IMR-90 (cell line): ENCODE data around the gene SEMA5A. TPM values are rescaled to one million over a fixed set of nuclear protein-coding genes. Genes with fewer than 3 reads are reported as not detected.

Experiments
- ATAC-seq: fragments of 200-7000 bp; cut with Tn5 transposase; 2 replicates; pipeline ENCODE4 v1.9.1; 2020; ENCODE audit warnings: low read depth, mild to moderate bottlenecking, moderate library complexity
- BruUV-seq: library from RNA; stranded (reverse); fragments of 400-500 nt; replicated peaks from 2 replicates; lab custom pipeline; 2021; lab: Mats Ljungman, UMichigan
- CTCF ChIA-PET: fragments of 300-600 bp; formaldehyde crosslinking; extraction: SDS; loops from one replicate; lab custom pipeline; 2021; ENCODE audit warnings: antibody characterized with exemption; lab: Yijun Ruan, JAX
- POLR2A ChIA-PET: fragments of 300-600 bp; sonication (Branson Sonifier 250); formaldehyde crosslinking; loops from one replicate; lab custom pipeline; 2022; ENCODE audit warnings: antibody characterized with exemption; ENCODE audit not compliant: unreplicated experiment; lab: Charles Lee
- DNase-seq: peaks from one replicate; pipeline ENCODE4 v3.0.0; 2013
- H2AFZ ChIP-seq: replicated peaks from 2 replicates; pipeline ENCODE3; 2013; ENCODE audit warnings: low read length, mild to moderate bottlenecking; ENCODE audit not compliant: poor library complexity
- H2AK5ac ChIP-seq: 2 replicates; pipeline ENCODE4 v1.6.1; 2013; ENCODE audit warnings: low read depth, low read length, inconsistent platforms
- H2AK9ac ChIP-seq: replicated peaks from 2 replicates; pipeline ENCODE3; 2013; ENCODE audit warnings: mild to moderate bottlenecking, low read depth, low read length, moderate library complexity; ENCODE audit not compliant: poor library complexity
- H2BK120ac ChIP-seq: 2 replicates; pipeline ENCODE4 v1.6.1; 2013; ENCODE audit warnings: low read depth, low read length, inconsistent platforms
- H2BK15ac ChIP-seq: 3 replicates; pipeline ENCODE4 v1.6.1; 2013; ENCODE audit warnings: low read depth, low read length, inconsistent platforms
- H2BK20ac ChIP-seq: 2 replicates; pipeline ENCODE4 v1.6.1; 2013; ENCODE audit warnings: low read depth, mild to moderate bottlenecking, inconsistent platforms, low read length, moderate library complexity
- H2BK5ac ChIP-seq: 2 replicates; pipeline ENCODE4 v1.6.1; 2013; ENCODE audit warnings: mild to moderate bottlenecking, low read depth, low read length, inconsistent platforms; ENCODE audit not compliant: poor library complexity, severe bottlenecking
- H3K14ac ChIP-seq: replicated peaks from 2 replicates; pipeline ENCODE4 v1.6.1; 2013; ENCODE audit warnings: low read depth, low read length, inconsistent platforms
- H3K18ac ChIP-seq: 2 replicates; pipeline ENCODE4 v1.6.1; 2013; ENCODE audit warnings: low read depth, low read length, control low read depth
- H3K23ac ChIP-seq: 2 replicates; pipeline ENCODE4 v1.6.1; 2013; ENCODE audit warnings: low read depth, low read length, inconsistent platforms
- H3K27ac ChIP-seq: 2 replicates; pipeline ENCODE4 v1.5.1; 2013; ENCODE audit warnings: mild to moderate bottlenecking, control low read depth, low read length; ENCODE audit not compliant: insufficient read depth
- H3K27me3 ChIP-seq: 2 replicates; pipeline ENCODE4 v1.6.1; 2013; ENCODE audit warnings: low read length; ENCODE audit not compliant: control insufficient read depth, insufficient read depth
- H3K36me3 ChIP-seq: 2 replicates; pipeline ENCODE4 v1.6.1; 2013; ENCODE audit warnings: low read length, mixed read lengths; ENCODE audit not compliant: control insufficient read depth, insufficient read depth
- H3K4ac ChIP-seq: 2 replicates; pipeline ENCODE4 v1.6.1; 2013; ENCODE audit warnings: low read depth, low read length, inconsistent platforms
- H3K4me1 ChIP-seq: 2 replicates; pipeline ENCODE4 v1.6.1; 2013; ENCODE audit warnings: low read length, mixed read lengths; ENCODE audit not compliant: control insufficient read depth, insufficient read depth
- H3K4me2 ChIP-seq: 2 replicates; pipeline ENCODE4 v1.6.1; 2013; ENCODE audit warnings: low read depth, mild to moderate bottlenecking, control low read depth, low read length, moderate library complexity
- H3K4me3 ChIP-seq: 2 replicates; pipeline ENCODE4 v1.5.1; 2013; ENCODE audit warnings: low read depth, mild to moderate bottlenecking, control low read depth, low read length, moderate library complexity; ENCODE audit not compliant: insufficient read depth
- H3K56ac ChIP-seq: 2 replicates; pipeline ENCODE4 v1.6.1; 2013; ENCODE audit warnings: low read length, inconsistent platforms; ENCODE audit not compliant: insufficient read depth; ENCODE audit errors: extremely low read depth
- H3K79me1 ChIP-seq, 2 experiments: 2 replicates each; pipeline ENCODE4 v1.6.1; 2013; ENCODE audit warnings: low read length in 2 of 2, inconsistent platforms in 1 of 2, low read depth in 1 of 2
- H3K9ac ChIP-seq: 2 replicates; pipeline ENCODE4 v1.6.1; 2013; ENCODE audit warnings: low read depth, low read length, control low read depth
- H3K9me1 ChIP-seq: 2 replicates; pipeline ENCODE4 v1.6.1; 2013; ENCODE audit warnings: low read length, inconsistent platforms; ENCODE audit not compliant: insufficient read depth
- H3K9me3 ChIP-seq: 2 replicates; pipeline ENCODE4 v1.6.1; 2013; ENCODE audit warnings: low read length; ENCODE audit not compliant: control insufficient read depth, insufficient read depth
- H4K20me1 ChIP-seq: 2 replicates; pipeline ENCODE4 v1.6.1; 2013; ENCODE audit warnings: low read length, inconsistent platforms; ENCODE audit not compliant: insufficient read depth
- H4K5ac ChIP-seq: 2 replicates; pipeline ENCODE4 v1.6.1; 2013; ENCODE audit warnings: mild to moderate bottlenecking, low read depth, low read length, control low read depth
- H4K8ac ChIP-seq, 2 experiments: 2 replicates each; pipeline ENCODE4 v1.6.1; 2013; ENCODE audit warnings: low read depth in 2 of 2, low read length in 2 of 2, control low read depth in 1 of 2, inconsistent platforms in 1 of 2
- H4K91ac ChIP-seq: 2 replicates; pipeline ENCODE4 v1.6.1; 2013; ENCODE audit warnings: low read depth, low read length, inconsistent platforms; ENCODE audit not compliant: insufficient read depth
- BHLHE40 ChIP-seq: fragments of 150-350 bp; IDR thresholded peaks from 2 replicates; pipeline ENCODE4 v1.6.1; 2016; ENCODE audit warnings: mild to moderate bottlenecking, low read depth, low read length
- CEBPB ChIP-seq: IDR thresholded peaks from 2 replicates; pipeline ENCODE4 v1.6.1; 2012; ENCODE audit warnings: low read depth, low read length, improper control_type of control experiment
- FOS ChIP-seq: fragments of 150-350 bp; IDR thresholded peaks from 2 replicates; pipeline ENCODE4 v1.6.1; 2016; ENCODE audit warnings: low read depth, low read length
- RAD21 ChIP-seq: IDR thresholded peaks from 2 replicates; pipeline ENCODE4 v1.6.1; 2012; ENCODE audit warnings: low read length, improper control_type of control experiment
- WGBS, 2 experiments: methylation state at CpG; one replicate each; pipeline versions ENCODE4 v1.1.5 to v1.1.7; 2013; ENCODE audit warnings: missing lambda C conversion rate in 2 of 2; ENCODE audit not compliant: insufficient read length in 1 of 2; ENCODE audit errors: extremely low coverage in 2 of 2; 5-methylcytosine and 5-hydroxymethylcytosine counted together
- dilution Hi-C: fragments of 300-500 bp; cut with HindIII; formaldehyde crosslinking; loops from one replicate; pipeline ENCODE4 v1.14.3; 2018; ENCODE audit warnings: low sequenced_read_pairs; ENCODE audit not compliant: unreplicated experiment
- in situ Hi-C: fragments of 300-500 bp; cut with MboI; formaldehyde crosslinking; loops from 3 replicates; pipeline ENCODE4 v1.14.3; 2019; ENCODE audit warnings: low sequenced_read_pairs, inconsistent platforms, mixed read lengths
- intact Hi-C: fragments of 100-400 bp; cut with micrococcal nuclease; formaldehyde crosslinking; loops from 2 replicates; pipeline ENCODE4 v1.10.0; 2022
- polyA plus RNA-seq, 3 experiments: library from polyadenylated mRNA; depleted of rRNA; stranded (reverse); fragments of >200 nt; gene quantifications; 2 replicates each; pipeline ENCODE4 v1.2.3, GENCODE V29; 2012; ENCODE audit warnings: low replicate concordance in 1 of 3
- total RNA-seq: library from RNA; depleted of rRNA; stranded (reverse); fragments of >200 nt; gene quantifications from 2 replicates; pipeline ENCODE4 v1.2.3, GENCODE V29; 2012

The SEMA5A gene
- total and polyA plus RNA-seq, 2 of the 4 experiments (the other 2 are of a cell fraction): 8.2 to 9.9 TPM

GRCh38 chr5:9196403-9197227, 349.3 kb downstream of the SEMA5A start:
- Histone ChIP-seq H3K4ac (peak overlapping the region; percentile 35; the same call in 1 of the 2 replicates), H4K5ac (no peak overlapping the region), H3K27me3 (no peaks in the 10 kb centered on the region), H2AFZ (no peak overlapping the region), H4K8ac (no peak overlapping the region), H3K18ac (no peak overlapping the region), H3K23ac (peak overlapping the region; percentile 62; the same call in 1 of the 2 replicates), H3K9ac (no peak overlapping the region), H3K79me1 (peaks cover 0 to 19% of the 10 kb centered on the region in 2 experiments; a peak in 1 of 4 replicates), H3K4me3 (no peak overlapping the region), H3K14ac (0 out of 2 replicates have a peak overlapping the region, but pooled peaks have one; percentile 48), H2AK9ac (peak overlapping the region; percentile 22), H2BK20ac (peak overlapping the region; percentile 20; the same call in 1 of the 2 replicates), H3K36me3 (peaks cover 5% of the 10 kb centered on the region), H3K4me1 (peaks cover 4% of the 10 kb centered on the region), H4K91ac (0 out of 2 replicates have a peak overlapping the region, but pooled peaks have one; percentile 15), H2BK15ac (no peak overlapping the region), H2AK5ac (peak overlapping the region; percentile 29; the same call in 1 of the 2 replicates), H2BK120ac (peak overlapping the region; percentile 29; the same call in 1 of the 2 replicates), H3K56ac (no peak overlapping the region), H2BK5ac (no peak overlapping the region), H3K9me3 (no peaks in the 10 kb centered on the region), H4K20me1 (no peaks in the 10 kb centered on the region), H3K4me2 (no peak overlapping the region), H3K9me1 (peaks cover 28% of the 10 kb centered on the region), H3K27ac (no peak overlapping the region)
- in situ Hi-C loops (no loop called here), dilution Hi-C loops (no loop called here), intact Hi-C loops (no loop called here)
- ChIA-PET CTCF (interaction anchor here (0.7 to 1.1 kb wide), 2 partner anchors 13 to 251 kb away, joined by 3 read pairs; no protein-coding TSS in a partner anchor), POLR2A (no interaction called here)
- ATAC-seq (peak; percentile 12; the same call in 1 of the 2 replicates), DNase-seq (peak; percentile 92)
- BruUV-seq: no TSS peak
- peak; percentile 66 for TF ChIP-seq FOS
- no peak; the same call in 1 of the 2 replicates for TF ChIP-seq RAD21
- no peak for TF ChIP-seq BHLHE40
- peak; percentile 95 for TF ChIP-seq CEBPB
- WGBS, 2 experiments: 94% methylated on average over 5 of the region's 13 CpGs; no CpG with 5 or more reads in 1 of the 2 experiments
